ENCODE results near the gene INHBB.

DNA sequence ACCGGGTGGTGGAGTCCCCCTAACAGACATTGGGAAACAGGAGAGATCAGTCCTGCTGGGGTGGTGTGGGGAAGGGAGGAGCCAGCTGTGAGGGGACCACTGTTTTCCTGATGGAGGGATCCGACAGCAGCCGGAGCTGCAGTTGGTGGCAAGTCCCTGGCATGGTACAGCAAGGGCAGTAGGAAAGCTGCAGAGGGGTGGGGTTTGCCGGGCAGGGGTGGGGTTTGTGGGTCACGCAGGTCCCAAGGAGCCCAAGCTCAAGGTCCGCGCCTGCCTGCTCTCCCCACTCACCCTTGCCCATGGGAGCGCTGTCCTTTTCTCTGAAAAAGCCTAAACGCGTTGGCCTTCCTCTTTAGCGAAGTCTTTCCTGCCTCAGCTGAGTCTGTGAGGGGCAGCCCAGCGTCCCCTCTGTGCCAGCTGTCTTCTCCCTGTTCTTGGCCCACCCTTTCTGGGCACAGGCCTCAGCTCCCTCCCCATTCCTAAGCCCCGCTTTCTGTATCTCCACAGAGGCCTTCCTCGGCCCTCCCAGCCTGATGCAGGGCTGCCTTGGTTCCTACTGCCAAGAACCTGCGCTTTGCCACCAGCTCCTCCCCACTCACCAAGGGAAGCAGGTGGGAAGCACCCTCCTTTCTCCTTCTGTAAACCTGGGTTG, 29.3 kb upstream of the INHBB start:
- TF ChIP-seq, protein P1, sequence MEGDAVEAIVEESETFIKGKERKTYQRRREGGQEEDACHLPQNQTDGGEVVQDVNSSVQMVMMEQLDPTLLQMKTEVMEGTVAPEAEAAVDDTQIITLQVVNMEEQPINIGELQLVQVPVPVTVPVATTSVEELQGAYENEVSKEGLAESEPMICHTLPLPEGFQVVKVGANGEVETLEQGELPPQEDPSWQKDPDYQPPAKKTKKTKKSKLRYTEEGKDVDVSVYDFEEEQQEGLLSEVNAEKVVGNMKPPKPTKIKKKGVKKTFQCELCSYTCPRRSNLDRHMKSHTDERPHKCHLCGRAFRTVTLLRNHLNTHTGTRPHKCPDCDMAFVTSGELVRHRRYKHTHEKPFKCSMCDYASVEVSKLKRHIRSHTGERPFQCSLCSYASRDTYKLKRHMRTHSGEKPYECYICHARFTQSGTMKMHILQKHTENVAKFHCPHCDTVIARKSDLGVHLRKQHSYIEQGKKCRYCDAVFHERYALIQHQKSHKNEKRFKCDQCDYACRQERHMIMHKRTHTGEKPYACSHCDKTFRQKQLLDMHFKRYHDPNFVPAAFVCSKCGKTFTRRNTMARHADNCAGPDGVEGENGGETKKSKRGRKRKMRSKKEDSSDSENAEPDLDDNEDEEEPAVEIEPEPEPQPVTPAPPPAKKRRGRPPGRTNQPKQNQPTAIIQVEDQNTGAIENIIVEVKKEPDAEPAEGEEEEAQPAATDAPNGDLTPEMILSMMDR (IDR thresholded peaks at IDR 0.05), result no peak
- TF ChIP-seq POLR2A (IDR thresholded peaks at IDR 0.05), result no peak

Data from heart left ventricle (tissue), 13 donors.